GM18858 (cell line): ENCODE data around the gene RHOT1.

Experiments
- ATAC-seq: cut with Tn5 transposase; IDR thresholded peaks from one replicate; pipeline ENCODE4 v1.9.1; 2021; ENCODE audit not compliant: unreplicated experiment

The RHOT1 gene

GRCh38 chr17:32266389-32267301 is 124.3 kb downstream of the RHOT1 start:
- ATAC-seq: no peak

GRCh38 chr17:32267690-32268205 is 125.4 kb downstream of the RHOT1 start:
- no peak for ATAC-seq

GRCh38 chr17:32268734-32269288 is 126.5 kb downstream of the RHOT1 start:
- no peak for ATAC-seq

GRCh38 chr17:32269377-32269776 is 127.1 kb downstream of the RHOT1 start:
- no peak for ATAC-seq

GRCh38 chr17:32271844-32272243 is 129.5 kb downstream of the RHOT1 start:
- no peak for ATAC-seq

GRCh38 chr17:32274101-32274500 is 131.8 kb downstream of the RHOT1 start:
- no peak for ATAC-seq

- no peak for ATAC-seq
These were observed 132.3 kb downstream of the RHOT1 start for GRCh38 chr17:32274643-32275042.
